Adrenal gland (tissue), 12 donors: ENCODE results near the gene TRAFD1. TPM values are rescaled to one million over a fixed set of nuclear protein-coding genes. Genes with fewer than 3 reads are reported as not detected.

Experiments
- DNase-seq, 7 donors: peaks; one replicate each; pipeline ENCODE4 v3.0.0-alpha.2; 2019 to 2020
- H3K27ac ChIP-seq, 5 donors: fragments of 200-600 bp; sonication (generic) in 4 of 5; 1 replicate in 3 of 5; 2 replicates in 2 of 5; pipeline versions ENCODE4 v1.5.1 to v1.8.0; 2016 to 2020; ENCODE audit warnings: mild to moderate bottlenecking in 1 of 5
- H3K27me3 ChIP-seq: fragments of 200-600 bp; 2 replicates; pipeline ENCODE4 v1.8.0; 2021
- H3K36me3 ChIP-seq, 2 donors: fragments of 200-600 bp; replicated peaks in 1 of 2; 1 replicate in 1 of 2; 2 replicates in 1 of 2; pipeline versions ENCODE4 v1.5.1 to v1.8.0; 2018 to 2022
- H3K4me1 ChIP-seq, 2 donors: fragments of 200-600 bp; replicated peaks in 1 of 2; 1 replicate in 1 of 2; 2 replicates in 1 of 2; pipeline versions ENCODE4 v1.5.1 to v1.8.0; 2018 to 2021
- H3K4me3 ChIP-seq, 4 donors: fragments of 200-600 bp; sonication (generic) in 3 of 4; one replicate each; pipeline ENCODE4 v1.5.1; 2016 to 2018
- H3K9me3 ChIP-seq, 3 donors: fragments of 200-600 bp; sonication (generic) in 1 of 3; replicated peaks in 1 of 3; 1 replicate in 2 of 3; 2 replicates in 1 of 3; pipeline versions ENCODE4 v1.5.1 to v1.8.0; 2016 to 2021
- CTCF ChIP-seq, 6 experiments: fragments of 450-650 bp in 4 of 6; fragments of 200-600 bp in 2 of 6; sonication (generic) in 1 of 6; IDR thresholded peaks; 1 replicate in 5 of 6; 2 replicates in 1 of 6; pipeline versions ENCODE4 v1.5.1 to v1.8.0; 2016 to 2021; ENCODE audit warnings: antibody characterized with exemption in 6 of 6, mild to moderate bottlenecking in 2 of 6, moderate library complexity in 1 of 6
- POLR2A ChIP-seq, 2 donors: fragments of 450-650 bp; IDR thresholded peaks; one replicate each; pipeline ENCODE4 v1.6.1; 2017; ENCODE audit warnings: antibody characterized with exemption in 2 of 2, mild to moderate bottlenecking in 2 of 2, moderate library complexity in 1 of 2
- WGBS, 4 donors: extraction: QIAGEN DNeasy Blood & Tissue Kit in 2 of 4; methylation state at CpG; one replicate each; pipeline versions ENCODE4 v1.1.5 to v1.1.7; 2013 to 2017; 5-methylcytosine and 5-hydroxymethylcytosine counted together
- intact Hi-C, 2 donors: fragments of 100-400 bp; cut with DNase I; formaldehyde crosslinking; loops; one replicate each; pipeline versions ENCODE4 v1.14.1 to v1.15.0; 2022 to 2023
- polyA plus RNA-seq, 3 donors: library from polyadenylated mRNA; stranded (reverse); fragments of 200-250 nt in 2 of 3; fragments of 350-450 nt in 1 of 3; fragmentation: Illumina TruSeq in 1 of 3; extraction: RNeasy Lipid Tissue Mini Kit (QIAGEN cat#74804) in 1 of 3; gene quantifications; one replicate each; pipeline ENCODE4 v1.2.3, GENCODE V29; 2013 to 2014
- total RNA-seq, 9 donors: library from RNA; depleted of rRNA in 4 of 9; stranded (reverse); fragments of >200 nt in 4 of 9; fragments of 120-200 nt in 1 of 9; fragmentation: NEBNext Ultra II Directional in 1 of 9; extraction: Animal tissue kit (Norgen Biotek cat#: 25700) in 1 of 9; gene quantifications; one replicate each; pipeline versions ENCODE4 v1.1.0 to v1.2.4, GENCODE V29; 2013 to 2023
- donor health status: healthy with polysubstance abuse.
- donor health status: Bipolar disorder and iron deficiency.
- donor health status: DM: yes; HTN: yes; CAD: no.
- donor health status: DM: no; HTN: no; CAD: no.
- donor health status: DM: no; HTN: no; CAD: no.
- donor health status: DM: yes; HTN: yes; CAD: no.

Gene TRAFD1
- total and polyA plus RNA-seq, 12 donors: 11.4 to 45.9 (median 28.3) TPM

DNA sequence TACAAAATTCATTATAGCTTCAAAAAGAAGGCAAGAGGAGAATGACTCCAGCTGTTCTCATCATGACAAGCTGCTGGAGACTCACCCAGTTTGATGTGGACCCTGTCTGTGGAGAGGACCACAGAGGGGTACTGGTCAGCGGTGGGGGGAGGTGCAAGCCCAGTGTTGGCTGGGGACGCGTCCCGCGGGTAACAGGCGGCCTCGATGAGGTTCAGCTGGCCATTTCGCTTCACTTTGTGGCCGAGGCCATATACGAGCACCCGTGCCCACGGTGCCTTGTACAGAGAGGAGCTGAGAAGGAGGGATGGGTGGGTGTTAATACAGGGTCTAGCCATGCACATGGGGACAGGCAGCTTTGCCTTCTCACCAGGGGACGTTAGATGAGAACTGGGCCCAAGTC is 67.1 kb downstream of the TRAFD1 start:
- DNase-seq: no peak
- Histone ChIP-seq H3K27ac (no peak overlapping the region), H3K4me1 (no peaks in the 10 kb centered on the region), H3K4me3 (no peak overlapping the region), H3K36me3 (peaks cover 0 to 64% of the 10 kb centered on the region in 2 donors), H3K27me3 (no peaks in the 10 kb centered on the region), H3K9me3 (no peaks in the 10 kb centered on the region)
- intact Hi-C loops: loop anchor here in 1 of 2 donors (10.0 kb wide), 1 partner anchor 192 kb away; the partner anchor contains the start of gene HECTD4
- WGBS, 4 donors: 90 to 97% (median 95%) methylated on average over 13 of the region's 13 CpGs
- no peak for TF ChIP-seq POLR2A (IDR thresholded peaks at IDR 0.05)
- TF ChIP-seq CTCF (IDR thresholded peaks at IDR 0.05): no peak

GRCh38 chr12:112194601-112195247 is 69.4 kb downstream of the TRAFD1 start:
- intact Hi-C loops: loop anchor here (5.0 to 10.0 kb wide), 2 partner anchors 190 to 193 kb away; partner anchors contain the start of gene HECTD4 (in 1 of the 2)
- no peaks in the 10 kb centered on the region for H3K4me1 ChIP-seq
- TF ChIP-seq POLR2A (IDR thresholded peaks at IDR 0.05): no peak
- TF ChIP-seq CTCF (IDR thresholded peaks at IDR 0.05): no peak
- DNase-seq: no peak
- no peak overlapping the region for H3K27ac ChIP-seq
- no peaks in the 10 kb centered on the region for H3K27me3 ChIP-seq
- H3K9me3 ChIP-seq: no peaks in the 10 kb centered on the region
- no peak overlapping the region for H3K4me3 ChIP-seq
- WGBS, 4 donors: 92 to 96% (median 95%) methylated on average over 16 to 20 of the region's 20 CpGs
- H3K36me3 ChIP-seq: peaks cover 0 to 63% of the 10 kb centered on the region in 2 donors

DNA sequence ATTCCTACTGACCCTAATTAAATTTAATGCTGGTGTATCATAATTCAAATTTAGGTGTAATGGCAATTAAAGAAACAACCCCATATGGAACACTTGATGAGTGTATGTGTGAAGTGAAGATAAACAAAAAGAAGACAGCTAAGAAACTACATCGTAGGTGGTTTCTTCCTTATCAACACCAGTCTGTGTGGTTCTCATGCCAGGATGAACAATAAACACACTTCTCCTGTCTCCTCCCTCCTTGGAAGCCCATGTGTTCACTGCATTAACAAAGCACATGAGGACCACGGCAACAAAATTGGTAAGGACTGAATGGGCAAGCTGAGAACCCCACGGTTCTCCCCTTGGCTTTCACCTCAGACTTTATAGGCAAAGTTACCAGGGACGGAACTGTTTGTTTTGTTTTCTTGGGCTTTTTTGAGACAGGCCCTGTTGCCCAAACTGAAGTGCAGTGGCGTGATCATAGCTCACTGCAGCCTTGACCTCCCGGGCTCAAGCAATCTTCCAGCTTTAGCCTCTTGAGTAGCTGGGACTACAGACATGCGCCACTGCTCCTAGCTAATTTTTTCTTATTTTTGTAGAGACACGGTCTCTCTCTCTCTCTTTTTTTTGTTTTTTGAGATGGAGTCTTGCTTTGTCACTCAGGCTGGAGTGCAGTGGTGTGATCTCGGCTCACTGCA is 71.0 kb downstream of the TRAFD1 start:
- intact Hi-C loops: loop anchor here (5.0 to 10.0 kb wide), 2 partner anchors 188 to 191 kb away; partner anchors contain the start of gene HECTD4 (in 1 of the 2)
- Histone ChIP-seq H3K4me3 (no peak overlapping the region), H3K4me1 (no peaks in the 10 kb centered on the region), H3K36me3 (peaks cover 0 to 61% of the 10 kb centered on the region in 2 donors), H3K27ac (peak overlapping the region in 2 of 5 donors; percentile 14 to 44), H3K9me3 (no peaks in the 10 kb centered on the region), H3K27me3 (no peaks in the 10 kb centered on the region)
- 64 to 71% (median 66%) methylated on average over 9 of the region's 9 CpGs for WGBS, 4 donors
- TF ChIP-seq POLR2A (IDR thresholded peaks at IDR 0.05): no peak
- TF ChIP-seq CTCF (IDR thresholded peaks at IDR 0.05): no peak
- DNase-seq: peak in 5 of 7 donors; percentile 36 to 65 (median 54)

- Histone ChIP-seq H3K27ac (no peak overlapping the region), H3K9me3 (no peaks in the 10 kb centered on the region), H3K4me1 (no peaks in the 10 kb centered on the region), H3K4me3 (no peak overlapping the region), H3K36me3 (peaks cover 0 to 50% of the 10 kb centered on the region in 2 donors), H3K27me3 (no peaks in the 10 kb centered on the region)
- WGBS, 4 donors: 84 to 88% (median 85%) methylated on average over 8 to 9 of the region's 9 CpGs
- DNase-seq: peak; percentile 33 to 82 (median 61)
- TF ChIP-seq CTCF (IDR thresholded peaks at IDR 0.05) (peak; percentile 28 to 66 (median 53)), POLR2A (IDR thresholded peaks at IDR 0.05) (no peak)
- intact Hi-C loops: loop anchor here (5.0 to 10.0 kb wide), 2 partner anchors 187 to 189 kb away; partner anchors contain the start of gene HECTD4 (in 1 of the 2)
Observed at GRCh38 chr12:112198120-112198733, 72.9 kb downstream of the TRAFD1 start.
